Nephron (organoid): ENCODE data around the gene PTH.

Experiments used
- H3K27ac Mint-ChIP-seq, 3 experiments: 2 replicates each; pipeline ENCODE4 v1.8.0; 2020; ENCODE audit warnings: mixed read lengths in 3 of 3, mild to moderate bottlenecking in 2 of 3, moderate library complexity in 1 of 3
- H3K27me3 Mint-ChIP-seq: 2 replicates; pipeline ENCODE4 v1.8.0; 2021; ENCODE audit warnings: low read depth, mild to moderate bottlenecking, moderate library complexity, mixed read lengths
- H3K36me3 Mint-ChIP-seq: 2 replicates; pipeline ENCODE4 v1.8.0; 2020; ENCODE audit warnings: low read depth, mixed read lengths
- H3K4me1 Mint-ChIP-seq: 2 replicates; pipeline ENCODE4 v1.8.0; 2020; ENCODE audit warnings: mixed read lengths
- H3K4me3 Mint-ChIP-seq, 3 experiments: 2 replicates each; pipeline ENCODE4 v1.8.0; 2020; ENCODE audit warnings: mild to moderate bottlenecking in 3 of 3, mixed read lengths in 3 of 3, moderate library complexity in 2 of 3
- H3K9me3 Mint-ChIP-seq: 2 replicates; pipeline ENCODE4 v1.8.0; 2020; ENCODE audit warnings: mixed read lengths
- CTCF ChIP-seq, 3 experiments: fragments of 200-600 bp; sonication (generic); IDR thresholded peaks; one replicate each; pipeline ENCODE4 v1.5.0; 2021; ENCODE audit warnings: antibody characterized with exemption in 3 of 3; ENCODE audit not compliant: unreplicated experiment in 3 of 3

PTH gene

DNA sequence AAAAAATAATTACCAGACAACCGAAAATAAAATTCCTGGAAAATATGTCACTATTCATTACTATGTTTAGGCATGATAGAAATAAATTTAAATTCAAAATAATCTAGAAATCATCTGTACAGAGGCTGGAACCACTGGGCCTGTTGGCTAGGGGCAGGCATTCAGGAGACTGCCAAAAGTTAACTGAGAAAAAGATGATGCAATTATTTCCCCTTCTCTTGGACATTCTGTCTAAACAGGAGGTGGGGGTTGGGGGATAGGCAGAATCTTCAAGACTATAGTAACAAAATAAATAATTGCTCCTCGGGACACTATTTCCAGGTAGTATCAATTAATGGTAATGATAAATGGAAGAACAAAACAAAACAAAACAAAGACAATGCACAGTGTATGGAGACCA lies 46.9 kb downstream of the PTH start:
- Mint-ChIP-seq H3K27me3 (no peaks in the 10 kb centered on the region), H3K4me1 (no peaks in the 10 kb centered on the region), H3K4me3 (no peak overlapping the region), H3K36me3 (peaks cover 15% of the 10 kb centered on the region), H3K27ac (no peak overlapping the region), H3K9me3 (peaks cover 5% of the 10 kb centered on the region)
- no peak for TF ChIP-seq CTCF (IDR thresholded peaks at IDR 0.05; ENCODE audit: unreplicated experiment in 3 of 3)

DNA sequence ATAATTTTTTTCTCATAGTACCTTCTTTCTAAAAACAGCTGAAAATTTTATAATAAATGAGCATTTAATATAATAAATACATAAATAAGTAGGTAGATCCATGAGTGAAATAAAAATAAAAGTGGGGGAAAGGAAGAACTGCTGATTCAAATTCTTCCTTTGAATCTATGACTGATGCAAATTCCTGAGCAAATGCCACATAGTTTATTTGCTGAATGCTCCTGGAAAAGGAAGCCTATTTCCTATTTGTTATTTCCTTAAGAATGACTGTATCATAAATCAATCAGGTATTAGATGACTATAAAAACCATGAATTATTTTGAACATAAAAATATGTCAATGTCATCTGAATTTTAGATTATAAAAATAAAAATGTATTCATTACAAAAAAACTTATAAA lies 49.4 kb downstream of the PTH start:
- H3K4me3 Mint-ChIP-seq = no peak overlapping the region
- no peaks in the 10 kb centered on the region for H3K4me1 Mint-ChIP-seq
- H3K27ac Mint-ChIP-seq = no peak overlapping the region
- peaks cover 10% of the 10 kb centered on the region for H3K36me3 Mint-ChIP-seq
- H3K9me3 Mint-ChIP-seq = peaks cover 5% of the 10 kb centered on the region
- TF ChIP-seq CTCF (IDR thresholded peaks at IDR 0.05; ENCODE audit: unreplicated experiment in 3 of 3) = no peak
- H3K27me3 Mint-ChIP-seq = no peaks in the 10 kb centered on the region

GRCh38 chr11:13445588-13445987 lies 50.2 kb downstream of the PTH start:
- Mint-ChIP-seq H3K4me1 (no peaks in the 10 kb centered on the region), H3K9me3 (peaks cover 3% of the 10 kb centered on the region), H3K27me3 (no peaks in the 10 kb centered on the region), H3K4me3 (no peak overlapping the region), H3K36me3 (peaks cover 3% of the 10 kb centered on the region), H3K27ac (no peak overlapping the region)
- no peak for TF ChIP-seq CTCF (IDR thresholded peaks at IDR 0.05; ENCODE audit: unreplicated experiment in 3 of 3)
